ENCODE measurements around the gene FAM174B.

Gene FAM174B

GRCh38 chr15:92638709-92639365 is 16.7 kb downstream of the FAM174B start:
- DNase-seq (ENCODE audit: low read depth in 2 of 2) = no peak

- DNase-seq (ENCODE audit: low read depth in 2 of 2) = no peak
Observed at GRCh38 chr15:92638291-92638708, 17.3 kb downstream of the FAM174B start.

GRCh38 chr15:92637626-92638025 is 17.9 kb downstream of the FAM174B start:
- no peak for DNase-seq (ENCODE audit: low read depth in 2 of 2)

- no peak for DNase-seq (ENCODE audit: low read depth in 2 of 2)
Observed at GRCh38 chr15:92636908-92637481, 18.6 kb downstream of the FAM174B start.

- DNase-seq (ENCODE audit: low read depth in 2 of 2) = no peak
Observed at GRCh38 chr15:92636401-92636907, 19.1 kb downstream of the FAM174B start.

GRCh38 chr15:92634671-92635201 is 20.8 kb downstream of the FAM174B start:
- no peak for DNase-seq (ENCODE audit: low read depth in 2 of 2)

- no peak for DNase-seq (ENCODE audit: low read depth in 2 of 2)
Observed at GRCh38 chr15:92634060-92634459, 21.5 kb downstream of the FAM174B start.

GRCh38 chr15:92633418-92633817 is 22.2 kb downstream of the FAM174B start:
- DNase-seq (ENCODE audit: low read depth in 2 of 2) = no peak

- no peak for DNase-seq (ENCODE audit: low read depth in 2 of 2)
Observed at GRCh38 chr15:92633001-92633400, 22.6 kb downstream of the FAM174B start.

- DNase-seq (ENCODE audit: low read depth in 2 of 2) = no peak
Observed at GRCh38 chr15:92631721-92632120, 23.9 kb downstream of the FAM174B start.

- DNase-seq (ENCODE audit: low read depth in 2 of 2) = no peak
Observed at GRCh38 chr15:92629975-92630626, 25.5 kb downstream of the FAM174B start.

GRCh38 chr15:92629276-92629974 is 26.1 kb downstream of the FAM174B start:
- no peak for DNase-seq (ENCODE audit: low read depth in 2 of 2)

- no peak for DNase-seq (ENCODE audit: low read depth in 2 of 2)
Observed at GRCh38 chr15:92627014-92627413, 28.6 kb downstream of the FAM174B start.

- no peak for DNase-seq (ENCODE audit: low read depth in 2 of 2)
Observed at GRCh38 chr15:92625251-92625980, 30.2 kb downstream of the FAM174B start.

GRCh38 chr15:92624401-92624991 is 31.1 kb downstream of the FAM174B start:
- DNase-seq (ENCODE audit: low read depth in 2 of 2) = no peak

- DNase-seq (ENCODE audit: low read depth in 2 of 2) = no peak
Observed at GRCh38 chr15:92623435-92623834, 32.1 kb downstream of the FAM174B start.

- DNase-seq (ENCODE audit: low read depth in 2 of 2) = no peak
Observed at GRCh38 chr15:92621972-92622533, 33.5 kb downstream of the FAM174B start.

- no peak for DNase-seq (ENCODE audit: low read depth in 2 of 2)
Observed at GRCh38 chr15:92620991-92621390, 34.6 kb downstream of the FAM174B start.

GRCh38 chr15:92619145-92620101 is 36.2 kb downstream of the FAM174B start:
- DNase-seq (ENCODE audit: low read depth in 2 of 2) = no peak
